Endodermal cell (in vitro differentiated cells): Measurements from ENCODE around the gene PARD6G. TPM values are rescaled to one million over a fixed set of nuclear protein-coding genes. Genes with fewer than 3 reads are reported as not detected.

Source experiments
- DNase-seq: peaks from one replicate; pipeline ENCODE4 v3.0.0-alpha.2; 2017
- H3K27ac ChIP-seq: 2 replicates; pipeline ENCODE4 v1.5.1; 2013; ENCODE audit warnings: mild to moderate bottlenecking, low read depth, low read length, moderate library complexity
- H3K27me3 ChIP-seq: 2 replicates; pipeline ENCODE4 v1.6.1; 2013; ENCODE audit warnings: mild to moderate bottlenecking, low read length, moderate library complexity; ENCODE audit not compliant: insufficient read depth, control insufficient read depth, poor library complexity, severe bottlenecking
- H3K36me3 ChIP-seq: 2 replicates; pipeline ENCODE4 v1.7.0; 2013; ENCODE audit warnings: mild to moderate bottlenecking, low read length, moderate library complexity; ENCODE audit not compliant: control insufficient read depth, insufficient read depth
- H3K4me1 ChIP-seq: one replicate; pipeline ENCODE4 v1.7.0; 2013; ENCODE audit warnings: low read length; ENCODE audit not compliant: control insufficient read depth, insufficient read depth
- H3K4me3 ChIP-seq: 2 replicates; pipeline ENCODE4 v1.5.1; 2013; ENCODE audit warnings: mild to moderate bottlenecking, low read length, moderate library complexity
- H3K9ac ChIP-seq: 2 replicates; pipeline ENCODE4 v1.6.1; 2013; ENCODE audit warnings: mild to moderate bottlenecking, low read length, moderate library complexity; ENCODE audit not compliant: poor library complexity, severe bottlenecking; ENCODE audit errors: extremely low read depth
- H3K9me3 ChIP-seq: 2 replicates; pipeline ENCODE4 v1.6.1; 2013; ENCODE audit warnings: mild to moderate bottlenecking, low read length, moderate library complexity; ENCODE audit not compliant: control insufficient read depth
- H3K27ac Mint-ChIP-seq: 2 replicates; pipeline ENCODE4 v1.8.0; 2020; ENCODE audit warnings: mixed read lengths
- H3K27me3 Mint-ChIP-seq: 2 replicates; pipeline ENCODE4 v1.8.0; 2021; ENCODE audit warnings: mild to moderate bottlenecking, mixed read lengths; ENCODE audit not compliant: insufficient read depth
- H3K36me3 Mint-ChIP-seq: 2 replicates; pipeline ENCODE4 v1.8.0; 2020; ENCODE audit warnings: low read depth, mixed read lengths
- H3K4me1 Mint-ChIP-seq: 2 replicates; pipeline ENCODE4 v1.8.0; 2020; ENCODE audit warnings: mixed read lengths
- H3K4me3 Mint-ChIP-seq: 2 replicates; pipeline ENCODE4 v1.8.0; 2020; ENCODE audit warnings: mild to moderate bottlenecking, moderate library complexity, mixed read lengths
- H3K9me3 Mint-ChIP-seq: 2 replicates; pipeline ENCODE4 v1.8.0; 2020; ENCODE audit warnings: mild to moderate bottlenecking, mixed read lengths
- WGBS, 2 experiments: methylation state at CpG; one replicate each; pipeline versions ENCODE4 v1.1.5 to v1.1.7; 2013; ENCODE audit warnings: missing lambda C conversion rate in 2 of 2, mixed read lengths in 1 of 2; ENCODE audit not compliant: insufficient coverage in 1 of 2, insufficient read length in 1 of 2; 5-methylcytosine and 5-hydroxymethylcytosine counted together
- total RNA-seq, 2 donors: library from RNA; stranded (reverse); fragmentation: NEBNext Ultra II Directional in 1 of 2; extraction: Animal tissue kit (Norgen Biotek cat#: 25700) in 1 of 2; gene quantifications; 2 replicates in 1 of 2; 3 replicates in 1 of 2; pipeline ENCODE4 v1.2.1, GENCODE V29; 2021
- TF ChIP-seq, protein P1 (sequence below): fragments of 200-600 bp; sonication (generic); conservative IDR thresholded peaks from 2 replicates; pipeline ENCODE4 v1.5.0; 2021; ENCODE audit warnings: antibody characterized with exemption, mild to moderate bottlenecking

The PARD6G gene
- total RNA-seq, 2 donors from 2014 or later, result 15.4 to 17.3 TPM

DNA sequence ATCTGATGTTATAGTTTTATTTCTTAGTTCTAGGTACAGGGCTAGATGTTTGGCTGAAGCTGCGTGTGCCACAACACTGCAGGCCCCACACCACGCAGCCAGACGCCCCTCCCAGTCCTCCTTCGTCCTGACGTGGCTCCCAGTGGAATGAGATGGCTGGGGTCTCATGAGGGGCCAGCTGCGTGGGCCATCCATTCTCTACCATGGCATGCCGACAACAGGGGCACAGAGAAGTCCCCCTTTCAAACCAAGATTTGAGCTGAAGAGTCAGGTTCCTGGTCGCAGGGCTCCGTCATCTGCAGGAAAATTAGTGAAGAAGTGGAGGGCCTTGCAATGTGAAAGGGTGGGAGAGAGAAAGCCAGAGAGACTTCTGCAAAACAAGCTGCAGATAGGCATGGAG lies 64.5 kb downstream of the PARD6G start:
- DNase-seq, result no peak
- Histone ChIP-seq H3K4me3 (no peak overlapping the region), H3K27ac (no peak overlapping the region), H3K27me3 (no peaks in the 10 kb centered on the region), H3K36me3 (no peaks in the 10 kb centered on the region), H3K9ac (no peak overlapping the region), H3K9me3 (no peaks in the 10 kb centered on the region), H3K4me1 (no peaks in the 10 kb centered on the region)
- no peak overlapping the region for H3K4me3 Mint-ChIP-seq
- WGBS, 2 experiments, result 89 to 93% methylated on average over 6 to 9 of the region's 9 CpGs
- TF ChIP-seq, protein P1, sequence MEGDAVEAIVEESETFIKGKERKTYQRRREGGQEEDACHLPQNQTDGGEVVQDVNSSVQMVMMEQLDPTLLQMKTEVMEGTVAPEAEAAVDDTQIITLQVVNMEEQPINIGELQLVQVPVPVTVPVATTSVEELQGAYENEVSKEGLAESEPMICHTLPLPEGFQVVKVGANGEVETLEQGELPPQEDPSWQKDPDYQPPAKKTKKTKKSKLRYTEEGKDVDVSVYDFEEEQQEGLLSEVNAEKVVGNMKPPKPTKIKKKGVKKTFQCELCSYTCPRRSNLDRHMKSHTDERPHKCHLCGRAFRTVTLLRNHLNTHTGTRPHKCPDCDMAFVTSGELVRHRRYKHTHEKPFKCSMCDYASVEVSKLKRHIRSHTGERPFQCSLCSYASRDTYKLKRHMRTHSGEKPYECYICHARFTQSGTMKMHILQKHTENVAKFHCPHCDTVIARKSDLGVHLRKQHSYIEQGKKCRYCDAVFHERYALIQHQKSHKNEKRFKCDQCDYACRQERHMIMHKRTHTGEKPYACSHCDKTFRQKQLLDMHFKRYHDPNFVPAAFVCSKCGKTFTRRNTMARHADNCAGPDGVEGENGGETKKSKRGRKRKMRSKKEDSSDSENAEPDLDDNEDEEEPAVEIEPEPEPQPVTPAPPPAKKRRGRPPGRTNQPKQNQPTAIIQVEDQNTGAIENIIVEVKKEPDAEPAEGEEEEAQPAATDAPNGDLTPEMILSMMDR, result no peak
- H3K4me1 Mint-ChIP-seq, result no peaks in the 10 kb centered on the region
- no peak overlapping the region for H3K27ac Mint-ChIP-seq
- no peaks in the 10 kb centered on the region for H3K27me3 Mint-ChIP-seq
- peaks cover 2% of the 10 kb centered on the region for H3K9me3 Mint-ChIP-seq
- H3K36me3 Mint-ChIP-seq, result no peaks in the 10 kb centered on the region

DNA sequence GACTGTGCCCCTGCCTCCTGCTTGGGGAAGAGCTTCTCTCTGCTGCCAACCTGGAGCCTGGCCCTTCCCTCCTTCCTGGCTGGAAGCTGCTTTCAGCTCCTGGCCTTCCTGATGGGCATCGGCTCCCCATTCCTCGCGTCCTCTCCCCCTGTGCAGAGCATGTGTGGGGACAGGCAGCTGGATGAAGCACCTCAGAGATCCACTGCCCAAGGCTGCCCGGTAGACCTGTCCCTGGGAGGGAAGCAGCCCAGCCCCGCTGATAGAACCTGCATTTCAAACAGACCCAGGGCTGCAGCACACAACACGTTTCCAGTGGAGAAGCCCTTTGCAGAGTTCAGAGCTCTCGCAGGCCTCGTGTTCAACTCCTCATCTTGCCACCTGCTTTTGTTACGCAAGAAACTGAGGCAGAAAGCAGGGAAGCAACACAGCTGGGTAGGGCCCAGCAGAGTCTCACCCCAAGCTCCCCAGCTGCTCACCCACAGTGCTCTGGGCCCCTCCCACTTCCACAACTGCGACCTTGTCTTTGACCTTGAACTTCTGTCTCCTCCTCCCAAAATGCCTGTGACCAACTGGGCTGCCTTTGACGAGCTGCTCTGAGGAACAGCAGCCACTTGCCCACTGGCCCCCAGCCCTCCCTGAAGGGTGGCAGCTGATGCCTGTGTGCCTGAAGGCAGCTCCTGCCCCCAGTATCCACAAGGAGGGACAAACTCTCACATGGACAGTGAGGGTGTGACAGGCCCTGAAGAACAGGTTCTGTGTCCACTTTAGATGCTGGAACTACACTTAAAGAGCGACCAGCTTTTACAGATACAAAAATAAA lies 65.5 kb downstream of the PARD6G start:
- H3K27me3 ChIP-seq, result no peaks in the 10 kb centered on the region
- TF ChIP-seq, protein P1, result no peak
- no peaks in the 10 kb centered on the region for H3K4me1 ChIP-seq
- Mint-ChIP-seq H3K4me1 (no peaks in the 10 kb centered on the region), H3K9me3 (peaks cover 2% of the 10 kb centered on the region), H3K27me3 (no peaks in the 10 kb centered on the region), H3K4me3 (no peak overlapping the region), H3K27ac (no peak overlapping the region), H3K36me3 (no peaks in the 10 kb centered on the region)
- H3K27ac ChIP-seq, result no peak overlapping the region
- no peaks in the 10 kb centered on the region for H3K9me3 ChIP-seq
- no peak overlapping the region for H3K4me3 ChIP-seq
- H3K9ac ChIP-seq, result no peak overlapping the region
- DNase-seq, result no peak
- no peaks in the 10 kb centered on the region for H3K36me3 ChIP-seq
- 84 to 90% methylated on average over 6 to 12 of the region's 12 CpGs for WGBS, 2 experiments

DNA sequence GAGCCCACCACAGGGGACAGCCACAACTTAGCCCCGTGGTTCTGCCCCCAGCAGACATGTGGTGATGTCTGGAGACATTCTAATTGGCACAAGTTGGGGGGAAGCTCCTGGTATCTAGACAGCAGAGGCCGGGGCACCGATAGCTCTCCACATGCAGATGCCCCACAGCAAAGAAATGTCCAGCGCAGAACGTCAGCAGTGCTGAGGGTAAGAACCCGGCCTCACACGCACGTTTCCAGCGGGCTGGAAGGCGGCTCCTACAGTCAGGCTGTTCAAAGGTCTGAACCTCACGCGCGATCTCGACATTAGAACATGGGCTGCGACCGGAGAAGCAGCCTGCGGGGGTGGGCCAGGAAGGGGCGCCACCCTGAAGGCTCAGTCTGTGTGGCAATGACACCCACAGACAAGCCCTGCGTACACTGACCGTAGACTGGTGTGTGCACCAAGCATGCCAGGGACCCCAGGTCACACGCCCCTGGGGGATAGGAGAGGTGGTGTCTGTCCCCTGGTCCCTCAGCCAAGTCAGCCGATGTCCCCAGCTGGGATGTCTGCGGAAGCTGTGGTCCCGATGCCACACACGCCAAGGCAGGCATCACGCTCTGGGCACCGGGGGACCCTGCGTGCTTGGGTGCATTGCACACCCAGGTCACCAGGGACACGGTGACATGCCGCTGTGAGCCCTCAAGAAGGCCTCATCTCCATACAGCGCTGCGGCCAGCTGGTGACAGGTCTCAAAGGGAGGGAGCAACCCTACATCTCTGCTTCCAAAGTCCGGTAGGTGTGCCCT lies 66.3 kb downstream of the PARD6G start:
- Mint-ChIP-seq H3K36me3 (no peaks in the 10 kb centered on the region), H3K4me3 (no peak overlapping the region), H3K27ac (peak overlapping the region; percentile 39), H3K27me3 (no peaks in the 10 kb centered on the region), H3K9me3 (no peaks in the 10 kb centered on the region), H3K4me1 (no peaks in the 10 kb centered on the region)
- DNase-seq, result no peak
- Histone ChIP-seq H3K4me3 (no peak overlapping the region), H3K36me3 (no peaks in the 10 kb centered on the region), H3K9ac (no peak overlapping the region), H3K9me3 (no peaks in the 10 kb centered on the region), H3K27me3 (no peaks in the 10 kb centered on the region), H3K4me1 (no peaks in the 10 kb centered on the region), H3K27ac (no peak overlapping the region)
- WGBS, 2 experiments, result 96 to 97% methylated on average over 24 to 33 of the region's 33 CpGs
- TF ChIP-seq, protein P1, result no peak
